ENCODE results near the gene PSAT1. TPM values are rescaled to one million over a fixed set of nuclear protein-coding genes. Genes with fewer than 3 reads are reported as not detected.

Gene PSAT1
- total RNA-seq, 1 experiment from 2014 or later = 45.6 TPM

- ChIA-PET CTCF (no interaction called here), POLR2A (ENCODE audit: unreplicated experiment) (no interaction called here)
- Histone ChIP-seq H3K4me3 (ENCODE audit: low read length) (no peak overlapping the region), H3K27ac (ENCODE audit: low read length) (no peak overlapping the region), H3K9ac (ENCODE audit: low read length) (no peak overlapping the region), H3K4me1 (ENCODE audit: insufficient read depth, low read length) (no peaks in the 10 kb centered on the region; the same call in 1 of the 2 replicates), H3K36me3 (ENCODE audit: low read depth, low read length) (no peaks in the 10 kb centered on the region), H3K4me2 (ENCODE audit: low read length) (no peak overlapping the region), H3K27me3 (ENCODE audit: low read length) (no peaks in the 10 kb centered on the region), H3K9me2 (replicated peaks; ENCODE audit: low read length) (no peaks in the 10 kb centered on the region), H4K20me1 (ENCODE audit: low read length) (no peaks in the 10 kb centered on the region), H3K79me2 (ENCODE audit: low read length) (no peaks in the 10 kb centered on the region), H2AFZ (ENCODE audit: low read length) (no peak overlapping the region), H3K9me3 (ENCODE audit: low read length) (no peaks in the 10 kb centered on the region), H3F3A (ENCODE audit: low read length, unreplicated experiment) (no peaks in the 10 kb centered on the region)
- DNase-seq = peak; percentile 18
- BruUV-seq (replicated peaks) = no TSS peak
- peak; percentile 86 for ATAC-seq
- no peak for TF ChIP-seq EZH2 (IDR thresholded peaks at IDR 0.05; ENCODE audit: low read length, unreplicated experiment)
- no peak for TF ChIP-seq CTCF (conservative IDR thresholded peaks at IDR 0.05; ENCODE audit: low read depth, low read length)
- no peak for TF ChIP-seq EZH2phosphoT487 (IDR thresholded peaks at IDR 0.05; ENCODE audit: borderline replicate concordance, low read length)
- intact Hi-C loops (cut with micrococcal nuclease) = loop anchor here (5.0 kb wide), 1 partner anchor 42 kb away; no protein-coding TSS in a partner anchor
Observed at GRCh38 chr9:78354324-78354973, 57.5 kb downstream of the PSAT1 start.

- POLR2A ChIA-PET (ENCODE audit: unreplicated experiment) = no interaction called here
- no TSS peak for BruUV-seq (replicated peaks)
Observed at GRCh38 chr9:78354989-78355388, 58.1 kb downstream of the PSAT1 start.

More at GRCh38 chr9:78354989-78355388, 58.1 kb downstream of the PSAT1 start:
- H3K27ac ChIP-seq (ENCODE audit: low read length) = no peak overlapping the region
- no peaks in the 10 kb centered on the region for H3K9me2 ChIP-seq (replicated peaks; ENCODE audit: low read length)
- H3F3A ChIP-seq (ENCODE audit: low read length, unreplicated experiment) = no peaks in the 10 kb centered on the region
- no peaks in the 10 kb centered on the region for H3K27me3 ChIP-seq (ENCODE audit: low read length)
- H3K4me1 ChIP-seq (ENCODE audit: insufficient read depth, low read length) = no peaks in the 10 kb centered on the region; the same call in 1 of the 2 replicates
- H3K4me3 ChIP-seq (ENCODE audit: low read length) = no peak overlapping the region
- no peak for ATAC-seq
- TF ChIP-seq EZH2 (IDR thresholded peaks at IDR 0.05; ENCODE audit: low read length, unreplicated experiment) = no peak
- TF ChIP-seq CTCF (conservative IDR thresholded peaks at IDR 0.05; ENCODE audit: low read depth, low read length) = no peak
- no peak for TF ChIP-seq EZH2phosphoT487 (IDR thresholded peaks at IDR 0.05; ENCODE audit: borderline replicate concordance, low read length)
- H3K4me2 ChIP-seq (ENCODE audit: low read length) = no peak overlapping the region
- no peaks in the 10 kb centered on the region for H3K36me3 ChIP-seq (ENCODE audit: low read depth, low read length)
- H3K9me3 ChIP-seq (ENCODE audit: low read length) = no peaks in the 10 kb centered on the region
- intact Hi-C loops (cut with micrococcal nuclease) = loop anchor here (5.0 kb wide), 1 partner anchor 43 kb away; no protein-coding TSS in a partner anchor
- DNase-seq = no peak
- no peaks in the 10 kb centered on the region for H3K79me2 ChIP-seq (ENCODE audit: low read length)
- no peak overlapping the region for H3K9ac ChIP-seq (ENCODE audit: low read length)
- H2AFZ ChIP-seq (ENCODE audit: low read length) = no peak overlapping the region
- H4K20me1 ChIP-seq (ENCODE audit: low read length) = no peaks in the 10 kb centered on the region
- CTCF ChIA-PET = no interaction called here
